Measurements from ENCODE around the gene GALNT4. TPM values are rescaled to one million over a fixed set of nuclear protein-coding genes. Genes with fewer than 3 reads are reported as not detected.

Gene GALNT4
- polyA plus RNA-seq, 1 donor (not counting 4 experiments of a cell fraction or from before 2014, with no cell fraction given) = 3.4 TPM

GRCh38 chr12:89507015-89507824, 17.4 kb downstream of the GALNT4 start:
- Histone ChIP-seq H3K9ac (ENCODE audit: control insufficient read depth, extremely low read depth, insufficient read depth, low read length) (no peak overlapping the region), H4K20me1 (ENCODE audit: control insufficient read depth, extremely low read depth, insufficient read depth, low read length) (no peaks in the 10 kb centered on the region), H3K9me3 (ENCODE audit: control insufficient read depth, low read depth, low read length) (no peaks in the 10 kb centered on the region), H3K4me1 (ENCODE audit: control insufficient read depth, extremely low read depth, insufficient read depth, low read length) (no peaks in the 10 kb centered on the region), H3K4me3 (ENCODE audit: control insufficient read depth in 2 of 3, extremely low read depth in 1 of 3, insufficient read depth in 2 of 3, low read depth in 1 of 3, low read length in 3 of 3) (no peak overlapping the region), H3K4me2 (ENCODE audit: control insufficient read depth, extremely low read depth, insufficient read depth, low read depth, low read length) (no peak overlapping the region), H3K36me3 (ENCODE audit: control insufficient read depth in 2 of 2, extremely low read depth in 1 of 2, insufficient read depth in 2 of 2, low read length in 2 of 2) (no peaks in the 10 kb centered on the region), H3K27me3 (ENCODE audit: control insufficient read depth, extremely low read depth, insufficient read depth, low read length) (no peaks in the 10 kb centered on the region), H2AFZ (ENCODE audit: control insufficient read depth, low read length) (no peak overlapping the region), H3K79me2 (ENCODE audit: control insufficient read depth, insufficient read depth, low read length) (no peaks in the 10 kb centered on the region), H3K27ac (ENCODE audit: control insufficient read depth, insufficient read depth, low read length) (no peak overlapping the region), H3K9me1 (ENCODE audit: control insufficient read depth, extremely low read depth, insufficient read depth, low read length) (no peaks in the 10 kb centered on the region)
- no peak for DNase-seq (ENCODE audit: low read depth, low spot score)
- dilution Hi-C loops (cut with MboI; ENCODE audit: extremely low pct_ligation_motif_present, low sequenced_read_pairs) = no loop called here
- TF ChIP-seq CTCF (optimal IDR thresholded peaks at IDR 0.05 in 1 of 3, IDR thresholded peaks at IDR 0.05 in 1 of 3, conservative IDR thresholded peaks at IDR 0.05 in 1 of 3; ENCODE audit: extremely low read depth in 1 of 3, insufficient read depth in 2 of 3, low read length in 3 of 3) (no peak), EZH2 (IDR thresholded peaks at IDR 0.05; ENCODE audit: low read length) (no peak)
- FAIRE-seq = no peak

GRCh38 chr12:89506050-89506449, 18.5 kb downstream of the GALNT4 start:
- no peaks in the 10 kb centered on the region for H3K4me1 ChIP-seq (ENCODE audit: control insufficient read depth, extremely low read depth, insufficient read depth, low read length)
- FAIRE-seq (no peak), DNase-seq (ENCODE audit: low read depth, low spot score) (no peak)
- H3K27me3 ChIP-seq (ENCODE audit: control insufficient read depth, extremely low read depth, insufficient read depth, low read length) = no peaks in the 10 kb centered on the region
- no peaks in the 10 kb centered on the region for H3K36me3 ChIP-seq (ENCODE audit: control insufficient read depth in 2 of 2, extremely low read depth in 1 of 2, insufficient read depth in 2 of 2, low read length in 2 of 2)
- H3K4me2 ChIP-seq (ENCODE audit: control insufficient read depth, extremely low read depth, insufficient read depth, low read depth, low read length) = no peak overlapping the region
- H4K20me1 ChIP-seq (ENCODE audit: control insufficient read depth, extremely low read depth, insufficient read depth, low read length) = no peaks in the 10 kb centered on the region
- no peaks in the 10 kb centered on the region for H3K79me2 ChIP-seq (ENCODE audit: control insufficient read depth, insufficient read depth, low read length)
- no peak for TF ChIP-seq EZH2 (IDR thresholded peaks at IDR 0.05; ENCODE audit: low read length)
- no peak for TF ChIP-seq CTCF (optimal IDR thresholded peaks at IDR 0.05 in 1 of 3, IDR thresholded peaks at IDR 0.05 in 1 of 3, conservative IDR thresholded peaks at IDR 0.05 in 1 of 3; ENCODE audit: extremely low read depth in 1 of 3, insufficient read depth in 2 of 3, low read length in 3 of 3)
- dilution Hi-C loops (cut with MboI; ENCODE audit: extremely low pct_ligation_motif_present, low sequenced_read_pairs) = no loop called here
- H3K4me3 ChIP-seq (ENCODE audit: control insufficient read depth in 2 of 3, extremely low read depth in 1 of 3, insufficient read depth in 2 of 3, low read depth in 1 of 3, low read length in 3 of 3) = no peak overlapping the region
- H3K9ac ChIP-seq (ENCODE audit: control insufficient read depth, extremely low read depth, insufficient read depth, low read length) = no peak overlapping the region
- no peak overlapping the region for H3K27ac ChIP-seq (ENCODE audit: control insufficient read depth, insufficient read depth, low read length)
- H2AFZ ChIP-seq (ENCODE audit: control insufficient read depth, low read length) = no peak overlapping the region
- H3K9me3 ChIP-seq (ENCODE audit: control insufficient read depth, low read depth, low read length) = no peaks in the 10 kb centered on the region
- H3K9me1 ChIP-seq (ENCODE audit: control insufficient read depth, extremely low read depth, insufficient read depth, low read length) = no peaks in the 10 kb centered on the region
